ENCODE data around the gene PARN. TPM values are rescaled to one million over a fixed set of nuclear protein-coding genes. Genes with fewer than 3 reads are reported as not detected.
A peak's percentile ranks its signal among the peaks of the same experiment; 100 is the strongest.

The PARN gene
- total RNA-seq, 3 donors from 2014 or later = 33.3 to 59.3 (median 44.2) TPM

DNA sequence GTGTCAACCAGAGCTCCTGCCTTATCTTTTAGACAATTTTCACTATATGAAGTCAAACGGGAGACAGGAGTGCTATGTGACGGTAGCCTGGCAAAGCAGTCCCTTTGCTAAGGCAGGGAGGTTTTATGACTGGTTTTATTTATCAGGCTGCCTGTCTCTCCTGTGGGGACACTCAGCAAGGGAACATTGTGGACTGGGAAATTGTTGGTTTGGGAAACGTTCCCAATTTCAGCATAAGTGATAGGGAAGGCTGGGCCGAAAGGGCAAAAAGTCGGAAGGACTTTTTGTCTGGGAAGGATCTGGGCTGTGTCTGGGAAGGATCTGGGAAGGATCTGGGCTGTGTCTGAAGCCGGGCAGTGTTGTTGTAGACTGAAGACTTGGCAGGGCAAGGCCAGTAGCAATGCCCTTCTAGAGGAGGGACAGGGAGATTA is 211.2 kb downstream of the PARN start:
- Histone ChIP-seq H3K4me3 (peak overlapping the region in 1 of 3 donors; percentile 7), H3K9me3 (no peaks in the 10 kb centered on the region), H3K27me3 (no peaks in the 10 kb centered on the region), H3K4me1 (no peaks in the 10 kb centered on the region), H3K27ac (no peak overlapping the region), H3K36me3 (no peaks in the 10 kb centered on the region)
- TF ChIP-seq, protein P1, sequence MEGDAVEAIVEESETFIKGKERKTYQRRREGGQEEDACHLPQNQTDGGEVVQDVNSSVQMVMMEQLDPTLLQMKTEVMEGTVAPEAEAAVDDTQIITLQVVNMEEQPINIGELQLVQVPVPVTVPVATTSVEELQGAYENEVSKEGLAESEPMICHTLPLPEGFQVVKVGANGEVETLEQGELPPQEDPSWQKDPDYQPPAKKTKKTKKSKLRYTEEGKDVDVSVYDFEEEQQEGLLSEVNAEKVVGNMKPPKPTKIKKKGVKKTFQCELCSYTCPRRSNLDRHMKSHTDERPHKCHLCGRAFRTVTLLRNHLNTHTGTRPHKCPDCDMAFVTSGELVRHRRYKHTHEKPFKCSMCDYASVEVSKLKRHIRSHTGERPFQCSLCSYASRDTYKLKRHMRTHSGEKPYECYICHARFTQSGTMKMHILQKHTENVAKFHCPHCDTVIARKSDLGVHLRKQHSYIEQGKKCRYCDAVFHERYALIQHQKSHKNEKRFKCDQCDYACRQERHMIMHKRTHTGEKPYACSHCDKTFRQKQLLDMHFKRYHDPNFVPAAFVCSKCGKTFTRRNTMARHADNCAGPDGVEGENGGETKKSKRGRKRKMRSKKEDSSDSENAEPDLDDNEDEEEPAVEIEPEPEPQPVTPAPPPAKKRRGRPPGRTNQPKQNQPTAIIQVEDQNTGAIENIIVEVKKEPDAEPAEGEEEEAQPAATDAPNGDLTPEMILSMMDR (IDR thresholded peaks at IDR 0.05) = no peak
- TF ChIP-seq POLR2A (IDR thresholded peaks at IDR 0.05) = no peak
- TF ChIP-seq POLR2AphosphoS5 (IDR thresholded peaks at IDR 0.05) = no peak
- intact Hi-C loops (cut with DNase I; ENCODE audit: low total_unique reads) = no loop called here
- DNase-seq (ENCODE audit: low spot score in 2 of 2) = no peak

DNA sequence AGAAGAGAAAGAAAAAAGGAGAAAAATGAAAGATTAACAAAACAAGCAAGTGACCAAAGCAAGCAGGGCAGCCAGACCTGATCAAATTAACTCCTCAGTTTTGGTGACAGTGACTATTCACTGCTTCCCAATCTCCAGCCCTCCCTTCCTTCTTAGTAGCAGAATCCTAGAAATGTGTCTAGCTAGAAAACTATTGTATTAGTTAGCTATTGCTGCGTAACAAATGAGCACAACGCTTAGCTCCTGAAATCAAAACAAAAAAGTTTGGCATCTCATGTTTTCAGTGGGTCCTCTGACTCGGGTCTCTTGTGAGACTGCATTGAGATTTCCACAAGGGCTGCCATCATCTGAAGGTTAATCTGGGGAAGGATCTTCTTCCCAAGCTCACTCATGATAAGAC is 213.9 kb downstream of the PARN start:
- TF ChIP-seq, protein P1 (IDR thresholded peaks at IDR 0.05) = no peak
- TF ChIP-seq POLR2A (IDR thresholded peaks at IDR 0.05) (no peak), POLR2AphosphoS5 (IDR thresholded peaks at IDR 0.05) (no peak)
- DNase-seq (ENCODE audit: low spot score in 2 of 2) = no peak
- intact Hi-C loops (cut with DNase I; ENCODE audit: low total_unique reads) = no loop called here
- no peaks in the 10 kb centered on the region for H3K27me3 ChIP-seq
- H3K4me3 ChIP-seq = no peak overlapping the region
- H3K27ac ChIP-seq = no peak overlapping the region
- H3K36me3 ChIP-seq = no peaks in the 10 kb centered on the region
- no peaks in the 10 kb centered on the region for H3K9me3 ChIP-seq
- H3K4me1 ChIP-seq = no peaks in the 10 kb centered on the region

DNA sequence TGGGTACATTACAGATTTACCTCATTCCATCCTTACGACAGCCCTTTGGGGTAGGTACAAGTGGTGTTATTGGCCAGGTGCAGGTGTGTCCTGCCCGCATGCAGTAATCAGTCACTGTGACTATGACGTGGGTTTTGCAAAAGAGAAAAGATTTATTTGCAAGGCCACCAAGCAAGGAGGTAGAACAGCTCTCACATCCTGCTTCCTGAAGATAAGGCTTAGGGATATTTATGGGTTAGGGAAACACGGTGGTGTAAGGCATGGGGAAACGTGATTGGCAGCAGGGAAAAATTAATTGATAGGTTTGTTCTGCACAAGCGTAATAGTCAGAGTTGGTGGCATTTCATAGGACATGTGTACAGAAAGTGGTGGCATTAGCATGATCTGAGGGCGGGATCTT is 214.8 kb downstream of the PARN start:
- no peak overlapping the region for H3K27ac ChIP-seq
- H3K9me3 ChIP-seq = no peaks in the 10 kb centered on the region
- TF ChIP-seq POLR2A (IDR thresholded peaks at IDR 0.05) (no peak), POLR2AphosphoS5 (IDR thresholded peaks at IDR 0.05) (no peak)
- TF ChIP-seq, protein P1 (IDR thresholded peaks at IDR 0.05) = no peak
- H3K4me3 ChIP-seq = no peak overlapping the region
- no peaks in the 10 kb centered on the region for H3K36me3 ChIP-seq
- H3K27me3 ChIP-seq = no peaks in the 10 kb centered on the region
- DNase-seq (ENCODE audit: low spot score in 2 of 2) = no peak
- intact Hi-C loops (cut with DNase I; ENCODE audit: low total_unique reads) = no loop called here
- H3K4me1 ChIP-seq = no peaks in the 10 kb centered on the region

DNA sequence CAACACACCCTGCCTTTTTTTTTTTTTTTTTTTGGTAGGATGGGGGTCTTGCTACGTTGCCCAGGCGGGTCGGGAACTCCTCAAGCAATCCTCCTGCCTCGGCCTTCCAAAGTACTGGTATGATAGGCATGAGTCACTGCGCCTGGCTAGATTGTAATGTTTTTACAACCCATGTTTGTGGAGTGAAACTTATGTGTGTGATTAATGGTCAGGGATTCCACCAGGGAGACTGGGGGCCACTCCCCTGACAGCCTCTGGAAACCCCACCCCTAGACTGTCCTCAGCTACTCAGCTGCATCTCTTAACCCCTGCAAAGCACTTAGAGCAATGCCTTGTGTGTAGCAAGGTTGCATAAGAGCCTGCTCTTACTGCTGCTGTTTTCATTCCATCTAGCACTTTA is 220.5 kb downstream of the PARN start:
- H3K36me3 ChIP-seq = no peaks in the 10 kb centered on the region
- H3K27me3 ChIP-seq = no peaks in the 10 kb centered on the region
- H3K27ac ChIP-seq = no peak overlapping the region
- no peak for DNase-seq (ENCODE audit: low spot score in 2 of 2)
- H3K4me3 ChIP-seq = no peak overlapping the region
- TF ChIP-seq POLR2AphosphoS5 (IDR thresholded peaks at IDR 0.05) = no peak
- no peak for TF ChIP-seq POLR2A (IDR thresholded peaks at IDR 0.05)
- TF ChIP-seq, protein P1 (IDR thresholded peaks at IDR 0.05) = no peak
- no peaks in the 10 kb centered on the region for H3K9me3 ChIP-seq
- intact Hi-C loops (cut with DNase I; ENCODE audit: low total_unique reads) = no loop called here
- no peaks in the 10 kb centered on the region for H3K4me1 ChIP-seq

DNA sequence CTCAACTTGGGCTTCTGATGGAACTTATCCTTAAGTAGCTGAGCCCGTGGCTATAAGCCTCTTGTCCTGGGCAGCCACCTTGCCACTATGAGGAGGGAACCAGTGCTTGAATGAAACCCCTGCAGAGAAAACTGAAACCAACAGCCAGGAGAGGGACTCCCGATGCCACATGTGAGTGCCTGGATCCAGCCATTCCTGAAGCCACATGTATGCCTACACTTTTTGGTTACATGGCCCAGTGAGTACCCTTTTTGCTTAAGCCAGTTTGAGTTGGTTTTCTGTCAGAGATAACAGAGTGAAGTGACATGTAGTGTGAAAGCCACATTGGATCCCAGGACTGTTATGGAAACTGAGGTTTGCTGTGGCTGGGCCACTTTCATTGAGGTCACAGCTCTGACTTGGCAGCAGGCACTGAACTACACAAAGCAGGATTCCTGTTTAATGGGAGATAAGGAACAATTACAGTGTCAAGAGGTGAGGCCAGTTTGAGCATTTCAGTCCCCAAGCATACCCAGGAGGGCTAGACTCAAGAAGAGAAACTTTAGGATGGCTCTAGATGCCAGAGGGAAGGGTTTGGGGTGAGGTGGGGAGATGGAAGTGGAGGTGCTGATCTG is 222.2 kb downstream of the PARN start:
- Histone ChIP-seq H3K27me3 (no peaks in the 10 kb centered on the region), H3K4me1 (no peaks in the 10 kb centered on the region), H3K36me3 (no peaks in the 10 kb centered on the region), H3K4me3 (no peak overlapping the region), H3K9me3 (no peaks in the 10 kb centered on the region), H3K27ac (no peak overlapping the region)
- no peak for TF ChIP-seq POLR2A (IDR thresholded peaks at IDR 0.05)
- TF ChIP-seq, protein P1 (IDR thresholded peaks at IDR 0.05) = no peak
- TF ChIP-seq POLR2AphosphoS5 (IDR thresholded peaks at IDR 0.05) = no peak
- intact Hi-C loops (cut with DNase I; ENCODE audit: low total_unique reads) = no loop called here
- no peak for DNase-seq (ENCODE audit: low spot score in 2 of 2)

Measured in breast epithelium (tissue), 4 donors.